ENCODE data around the gene CBL. TPM values are rescaled to one million over a fixed set of nuclear protein-coding genes. Genes with fewer than 3 reads are reported as not detected.

CBL gene
- total RNA-seq, 1 donor from 2014 or later = 39.0 TPM

DNA sequence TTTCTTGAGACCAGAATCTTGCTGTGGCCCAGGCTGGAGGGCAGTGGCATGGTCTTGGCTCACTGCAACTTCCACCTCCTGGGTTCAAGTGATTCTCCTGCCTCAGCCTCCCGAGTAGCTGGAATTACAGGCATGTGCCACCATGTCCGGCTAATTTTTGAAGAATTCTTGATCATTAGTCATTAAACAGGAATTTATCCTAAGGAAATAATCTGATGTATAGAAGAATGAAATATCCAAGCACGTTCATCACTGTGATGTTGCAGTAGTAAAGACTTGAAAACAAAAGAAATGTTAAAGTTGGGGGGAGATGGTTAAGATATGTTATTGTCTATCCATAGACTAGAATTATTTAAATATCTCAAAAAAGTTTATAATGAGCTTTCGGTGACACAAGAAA lies 23.6 kb downstream of the CBL start:
- no peak overlapping the region for H3K4me3 ChIP-seq
- TF ChIP-seq, protein P1, sequence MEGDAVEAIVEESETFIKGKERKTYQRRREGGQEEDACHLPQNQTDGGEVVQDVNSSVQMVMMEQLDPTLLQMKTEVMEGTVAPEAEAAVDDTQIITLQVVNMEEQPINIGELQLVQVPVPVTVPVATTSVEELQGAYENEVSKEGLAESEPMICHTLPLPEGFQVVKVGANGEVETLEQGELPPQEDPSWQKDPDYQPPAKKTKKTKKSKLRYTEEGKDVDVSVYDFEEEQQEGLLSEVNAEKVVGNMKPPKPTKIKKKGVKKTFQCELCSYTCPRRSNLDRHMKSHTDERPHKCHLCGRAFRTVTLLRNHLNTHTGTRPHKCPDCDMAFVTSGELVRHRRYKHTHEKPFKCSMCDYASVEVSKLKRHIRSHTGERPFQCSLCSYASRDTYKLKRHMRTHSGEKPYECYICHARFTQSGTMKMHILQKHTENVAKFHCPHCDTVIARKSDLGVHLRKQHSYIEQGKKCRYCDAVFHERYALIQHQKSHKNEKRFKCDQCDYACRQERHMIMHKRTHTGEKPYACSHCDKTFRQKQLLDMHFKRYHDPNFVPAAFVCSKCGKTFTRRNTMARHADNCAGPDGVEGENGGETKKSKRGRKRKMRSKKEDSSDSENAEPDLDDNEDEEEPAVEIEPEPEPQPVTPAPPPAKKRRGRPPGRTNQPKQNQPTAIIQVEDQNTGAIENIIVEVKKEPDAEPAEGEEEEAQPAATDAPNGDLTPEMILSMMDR (IDR thresholded peaks at IDR 0.05) = no peak
- no peak for ATAC-seq
- H3K9me3 ChIP-seq = no peaks in the 10 kb centered on the region
- intact Hi-C loops (cut with DNase I) = no loop called here
- no peak for DNase-seq
- H3K4me1 ChIP-seq = peaks cover 10% of the 10 kb centered on the region
- H3K36me3 ChIP-seq = peaks cover 23% of the 10 kb centered on the region
- H3K27ac ChIP-seq = no peak overlapping the region
- no peaks in the 10 kb centered on the region for H3K27me3 ChIP-seq (ENCODE audit: low read depth)

DNA sequence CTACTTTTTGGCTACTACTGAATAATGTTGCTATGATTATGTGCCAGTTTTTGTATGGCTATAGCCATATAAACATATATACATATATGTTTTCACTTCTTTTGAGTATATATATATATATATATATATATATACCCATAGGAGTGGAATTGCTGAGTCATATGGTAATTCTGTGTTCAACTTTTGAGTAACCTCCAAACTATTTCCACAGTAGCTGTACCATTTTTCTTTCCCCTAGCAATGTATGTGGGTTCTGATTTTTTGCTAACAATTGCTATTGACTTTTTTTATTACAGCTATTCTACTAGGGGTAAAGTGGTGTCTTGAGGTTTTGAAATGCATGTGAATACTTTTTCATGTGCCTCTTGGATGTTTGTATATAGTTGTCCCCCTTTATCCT lies 30.4 kb downstream of the CBL start:
- TF ChIP-seq, protein P1 (IDR thresholded peaks at IDR 0.05) = no peak
- Histone ChIP-seq H3K27ac (no peak overlapping the region), H3K36me3 (peaks cover 23% of the 10 kb centered on the region), H3K9me3 (no peaks in the 10 kb centered on the region), H3K27me3 (ENCODE audit: low read depth) (no peaks in the 10 kb centered on the region), H3K4me3 (no peak overlapping the region), H3K4me1 (no peaks in the 10 kb centered on the region)
- ATAC-seq = no peak
- intact Hi-C loops (cut with DNase I) = no loop called here
- DNase-seq = no peak

DNA sequence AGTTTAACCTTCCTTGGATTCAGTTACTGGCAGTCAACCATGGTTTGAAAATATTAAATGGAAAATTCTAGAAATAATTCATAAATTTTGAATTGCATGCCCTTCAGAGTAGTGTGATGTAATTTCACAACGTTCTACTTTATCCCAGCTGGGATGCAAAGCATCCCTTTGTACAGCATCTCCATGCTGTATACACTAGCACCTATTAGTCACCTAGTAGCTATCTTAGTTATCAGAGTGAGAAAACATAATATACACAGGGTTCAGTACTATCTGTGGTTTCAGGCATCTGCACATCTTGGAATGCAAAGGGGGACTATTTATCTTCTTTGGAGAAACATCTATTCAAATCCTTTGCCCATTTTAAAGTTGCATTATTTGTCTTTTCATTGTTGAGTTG lies 30.8 kb downstream of the CBL start:
- Histone ChIP-seq H3K27me3 (ENCODE audit: low read depth) (no peaks in the 10 kb centered on the region), H3K27ac (no peak overlapping the region), H3K4me3 (no peak overlapping the region), H3K4me1 (no peaks in the 10 kb centered on the region), H3K36me3 (peaks cover 23% of the 10 kb centered on the region), H3K9me3 (no peaks in the 10 kb centered on the region)
- TF ChIP-seq, protein P1 (IDR thresholded peaks at IDR 0.05) = no peak
- DNase-seq (no peak), ATAC-seq (no peak)
- intact Hi-C loops (cut with DNase I) = no loop called here

DNA sequence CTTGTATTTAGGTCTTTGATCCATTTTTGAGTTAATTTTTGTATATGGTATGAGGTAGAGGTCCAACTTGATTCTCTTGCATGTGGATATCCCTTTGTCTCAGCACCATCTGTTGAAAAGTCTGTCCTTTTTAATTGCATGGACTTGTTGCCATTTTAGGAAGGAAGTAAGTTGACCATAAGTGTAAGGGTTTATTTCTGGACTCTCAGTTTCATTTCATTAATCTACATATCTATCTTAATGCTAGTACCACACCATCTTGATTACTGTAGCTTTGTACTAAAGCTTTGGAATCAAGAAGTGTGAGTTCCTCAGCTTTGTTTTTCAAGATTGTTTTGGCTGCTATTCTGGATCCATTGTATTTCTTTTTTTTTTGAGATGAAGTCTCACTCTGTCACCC lies 31.4 kb downstream of the CBL start:
- ATAC-seq (no peak), DNase-seq (no peak)
- peaks cover 18% of the 10 kb centered on the region for H3K36me3 ChIP-seq
- no peak overlapping the region for H3K27ac ChIP-seq
- H3K9me3 ChIP-seq = no peaks in the 10 kb centered on the region
- intact Hi-C loops (cut with DNase I) = no loop called here
- TF ChIP-seq, protein P1 (IDR thresholded peaks at IDR 0.05) = no peak
- no peaks in the 10 kb centered on the region for H3K27me3 ChIP-seq (ENCODE audit: low read depth)
- H3K4me3 ChIP-seq = no peak overlapping the region
- no peaks in the 10 kb centered on the region for H3K4me1 ChIP-seq

DNA sequence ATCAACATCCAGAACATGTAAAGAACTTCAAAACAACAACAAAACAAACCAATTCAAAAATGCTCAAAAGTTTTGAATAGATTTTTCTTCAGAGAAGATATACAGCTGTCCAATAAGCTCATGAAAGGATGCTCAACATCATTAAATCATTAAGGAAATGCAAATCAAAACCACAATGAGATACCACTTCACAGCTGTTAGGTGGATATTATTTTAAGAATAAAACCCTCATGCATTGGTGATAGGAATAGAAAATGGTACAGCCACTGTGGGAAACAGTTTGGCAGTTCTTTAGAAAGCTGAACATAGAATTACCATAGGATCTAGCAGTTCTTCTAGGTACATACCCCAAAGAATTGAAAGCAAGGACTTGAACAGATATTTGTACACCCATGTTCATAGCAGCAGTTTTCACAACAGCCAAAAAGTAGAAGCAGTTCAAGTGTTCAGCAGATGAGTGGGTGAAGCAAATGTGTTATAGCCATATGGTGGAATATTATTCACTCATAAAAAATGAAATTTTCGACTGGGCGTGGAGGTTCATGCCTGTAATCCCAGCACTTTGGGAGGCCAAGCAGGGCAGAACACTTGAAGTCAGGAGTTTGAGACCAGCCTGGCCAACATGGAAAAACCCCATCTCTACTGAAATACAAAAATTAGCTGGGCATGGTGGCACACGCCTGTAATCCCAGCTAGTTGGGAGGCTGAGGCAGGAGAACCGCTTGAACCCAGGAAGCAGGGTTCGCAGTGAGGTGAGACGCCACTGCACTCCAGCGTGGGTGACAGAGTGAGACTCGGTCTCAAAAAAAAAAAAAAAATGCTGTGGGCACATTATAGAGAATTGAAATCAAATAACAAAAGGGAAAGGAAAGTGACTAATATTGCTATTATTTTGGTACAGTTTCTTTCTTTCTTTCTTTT lies 42.9 kb downstream of the CBL start:
- Histone ChIP-seq H3K27ac (no peak overlapping the region), H3K27me3 (ENCODE audit: low read depth) (no peaks in the 10 kb centered on the region), H3K4me1 (no peaks in the 10 kb centered on the region), H3K4me3 (no peak overlapping the region), H3K9me3 (no peaks in the 10 kb centered on the region), H3K36me3 (peaks cover 3% of the 10 kb centered on the region)
- DNase-seq (no peak), ATAC-seq (no peak)
- intact Hi-C loops (cut with DNase I) = no loop called here
- TF ChIP-seq, protein P1 (IDR thresholded peaks at IDR 0.05) = no peak
